Adrenal gland (tissue), 12 donors: ENCODE measurements around the gene TTLL10. TPM values are rescaled to one million over a fixed set of nuclear protein-coding genes. Genes with fewer than 3 reads are reported as not detected.

ENCODE experiments used
- DNase-seq, 7 donors: peaks; one replicate each; pipeline ENCODE4 v3.0.0-alpha.2; 2019 to 2020
- H3K27ac ChIP-seq, 5 donors: fragments of 200-600 bp; sonication (generic) in 4 of 5; 1 replicate in 3 of 5; 2 replicates in 2 of 5; pipeline versions ENCODE4 v1.5.1 to v1.8.0; 2016 to 2020; ENCODE audit warnings: mild to moderate bottlenecking in 1 of 5
- H3K27me3 ChIP-seq: fragments of 200-600 bp; 2 replicates; pipeline ENCODE4 v1.8.0; 2021
- H3K36me3 ChIP-seq, 2 donors: fragments of 200-600 bp; replicated peaks in 1 of 2; 1 replicate in 1 of 2; 2 replicates in 1 of 2; pipeline versions ENCODE4 v1.5.1 to v1.8.0; 2018 to 2022
- H3K4me1 ChIP-seq, 2 donors: fragments of 200-600 bp; replicated peaks in 1 of 2; 1 replicate in 1 of 2; 2 replicates in 1 of 2; pipeline versions ENCODE4 v1.5.1 to v1.8.0; 2018 to 2021
- H3K4me3 ChIP-seq, 4 donors: fragments of 200-600 bp; sonication (generic) in 3 of 4; one replicate each; pipeline ENCODE4 v1.5.1; 2016 to 2018
- H3K9me3 ChIP-seq, 3 donors: fragments of 200-600 bp; sonication (generic) in 1 of 3; replicated peaks in 1 of 3; 1 replicate in 2 of 3; 2 replicates in 1 of 3; pipeline versions ENCODE4 v1.5.1 to v1.8.0; 2016 to 2021
- POLR2A ChIP-seq, 2 donors: fragments of 450-650 bp; IDR thresholded peaks; one replicate each; pipeline ENCODE4 v1.6.1; 2017; ENCODE audit warnings: antibody characterized with exemption in 2 of 2, mild to moderate bottlenecking in 2 of 2, moderate library complexity in 1 of 2
- WGBS, 4 donors: extraction: QIAGEN DNeasy Blood & Tissue Kit in 2 of 4; methylation state at CpG; one replicate each; pipeline versions ENCODE4 v1.1.5 to v1.1.7; 2013 to 2017; 5-methylcytosine and 5-hydroxymethylcytosine counted together
- intact Hi-C, 2 donors: fragments of 100-400 bp; cut with DNase I; formaldehyde crosslinking; loops; one replicate each; pipeline versions ENCODE4 v1.14.1 to v1.15.0; 2022 to 2023
- polyA plus RNA-seq, 3 donors: library from polyadenylated mRNA; stranded (reverse); fragments of 200-250 nt in 2 of 3; fragments of 350-450 nt in 1 of 3; fragmentation: Illumina TruSeq in 1 of 3; extraction: RNeasy Lipid Tissue Mini Kit (QIAGEN cat#74804) in 1 of 3; gene quantifications; one replicate each; pipeline ENCODE4 v1.2.3, GENCODE V29; 2013 to 2014
- total RNA-seq, 9 donors: library from RNA; depleted of rRNA in 4 of 9; stranded (reverse); fragments of >200 nt in 4 of 9; fragments of 120-200 nt in 1 of 9; fragmentation: NEBNext Ultra II Directional in 1 of 9; extraction: Animal tissue kit (Norgen Biotek cat#: 25700) in 1 of 9; gene quantifications; one replicate each; pipeline versions ENCODE4 v1.1.0 to v1.2.4, GENCODE V29; 2013 to 2023
- TF ChIP-seq, protein P1 (sequence below), 6 experiments: fragments of 450-650 bp in 4 of 6; fragments of 200-600 bp in 2 of 6; sonication (generic) in 1 of 6; IDR thresholded peaks; 1 replicate in 5 of 6; 2 replicates in 1 of 6; pipeline versions ENCODE4 v1.5.1 to v1.8.0; 2016 to 2021; ENCODE audit warnings: antibody characterized with exemption in 6 of 6, mild to moderate bottlenecking in 2 of 6, moderate library complexity in 1 of 6
- donor health status: healthy with polysubstance abuse.
- donor health status: Bipolar disorder and iron deficiency.
- donor health status: DM: yes; HTN: yes; CAD: no.
- donor health status: DM: no; HTN: no; CAD: no.
- donor health status: DM: no; HTN: no; CAD: no.
- donor health status: DM: yes; HTN: yes; CAD: no.

TTLL10 gene
- total and polyA plus RNA-seq, 12 donors = 0.32 to 0.44 TPM; not detected in 10

- TF ChIP-seq POLR2A (IDR thresholded peaks at IDR 0.05) = no peak
- TF ChIP-seq, protein P1, sequence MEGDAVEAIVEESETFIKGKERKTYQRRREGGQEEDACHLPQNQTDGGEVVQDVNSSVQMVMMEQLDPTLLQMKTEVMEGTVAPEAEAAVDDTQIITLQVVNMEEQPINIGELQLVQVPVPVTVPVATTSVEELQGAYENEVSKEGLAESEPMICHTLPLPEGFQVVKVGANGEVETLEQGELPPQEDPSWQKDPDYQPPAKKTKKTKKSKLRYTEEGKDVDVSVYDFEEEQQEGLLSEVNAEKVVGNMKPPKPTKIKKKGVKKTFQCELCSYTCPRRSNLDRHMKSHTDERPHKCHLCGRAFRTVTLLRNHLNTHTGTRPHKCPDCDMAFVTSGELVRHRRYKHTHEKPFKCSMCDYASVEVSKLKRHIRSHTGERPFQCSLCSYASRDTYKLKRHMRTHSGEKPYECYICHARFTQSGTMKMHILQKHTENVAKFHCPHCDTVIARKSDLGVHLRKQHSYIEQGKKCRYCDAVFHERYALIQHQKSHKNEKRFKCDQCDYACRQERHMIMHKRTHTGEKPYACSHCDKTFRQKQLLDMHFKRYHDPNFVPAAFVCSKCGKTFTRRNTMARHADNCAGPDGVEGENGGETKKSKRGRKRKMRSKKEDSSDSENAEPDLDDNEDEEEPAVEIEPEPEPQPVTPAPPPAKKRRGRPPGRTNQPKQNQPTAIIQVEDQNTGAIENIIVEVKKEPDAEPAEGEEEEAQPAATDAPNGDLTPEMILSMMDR (IDR thresholded peaks at IDR 0.05) = no peak
- intact Hi-C loops = no loop called here
- Histone ChIP-seq H3K4me3 (no peak overlapping the region), H3K4me1 (no peaks in the 10 kb centered on the region), H3K9me3 (no peaks in the 10 kb centered on the region), H3K27me3 (peaks cover 11% of the 10 kb centered on the region), H3K27ac (no peak overlapping the region), H3K36me3 (no peaks in the 10 kb centered on the region)
- peak in 1 of 7 donors; percentile 5 for DNase-seq
- WGBS, 4 donors = 86 to 89% (median 87%) methylated on average over 13 to 31 of the region's 31 CpGs
These were observed 11.6 kb downstream of the TTLL10 start for GRCh38 chr1:1185101-1185765.

GRCh38 chr1:1187938-1188337, 14.3 kb downstream of the TTLL10 start:
- no peaks in the 10 kb centered on the region for H3K9me3 ChIP-seq
- intact Hi-C loops = no loop called here
- TF ChIP-seq POLR2A (IDR thresholded peaks at IDR 0.05) = no peak
- TF ChIP-seq, protein P1 (IDR thresholded peaks at IDR 0.05) = no peak
- no peak overlapping the region for H3K27ac ChIP-seq
- no peaks in the 10 kb centered on the region for H3K4me1 ChIP-seq
- H3K36me3 ChIP-seq = no peaks in the 10 kb centered on the region
- H3K4me3 ChIP-seq = no peak overlapping the region
- H3K27me3 ChIP-seq = peaks cover 7% of the 10 kb centered on the region
- DNase-seq = no peak

GRCh38 chr1:1189111-1189510, 15.4 kb downstream of the TTLL10 start:
- Histone ChIP-seq H3K27ac (no peak overlapping the region), H3K27me3 (no peaks in the 10 kb centered on the region), H3K36me3 (no peaks in the 10 kb centered on the region), H3K9me3 (peaks cover 0 to under 1% (median 0%) of the 10 kb centered on the region in 3 donors), H3K4me1 (no peaks in the 10 kb centered on the region), H3K4me3 (no peak overlapping the region)
- TF ChIP-seq, protein P1 (IDR thresholded peaks at IDR 0.05) = no peak
- no peak for TF ChIP-seq POLR2A (IDR thresholded peaks at IDR 0.05)
- 52 to 70% (median 67%) methylated on average over 5 of the region's 5 CpGs for WGBS, 4 donors
- intact Hi-C loops = no loop called here
- DNase-seq = no peak

DNA sequence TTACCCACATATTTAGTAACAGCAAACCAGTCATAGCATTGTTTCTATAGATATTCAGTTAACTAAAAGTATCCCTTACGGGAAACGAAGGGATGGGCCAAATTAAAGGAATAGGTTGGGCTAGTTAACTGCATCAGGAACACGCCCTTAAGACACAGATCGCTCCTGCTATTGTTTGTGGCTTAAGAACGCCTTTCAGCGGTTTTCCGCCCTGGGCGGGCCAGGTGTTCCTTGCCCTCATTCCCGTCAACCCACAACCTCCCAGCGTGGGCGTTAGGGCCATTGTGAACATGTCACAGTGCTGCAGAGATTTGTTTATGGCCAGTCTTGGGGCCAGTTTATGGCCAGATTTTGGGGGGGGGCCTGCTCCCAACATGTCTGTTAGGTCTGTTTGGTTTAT, 18.1 kb downstream of the TTLL10 start:
- 87 to 93% (median 89%) methylated on average over 11 of the region's 11 CpGs for WGBS, 4 donors
- TF ChIP-seq, protein P1 (IDR thresholded peaks at IDR 0.05) = no peak
- no peak for TF ChIP-seq POLR2A (IDR thresholded peaks at IDR 0.05)
- intact Hi-C loops = no loop called here

More for the DNA sequence above, 18.1 kb downstream of the TTLL10 start:
- no peak for DNase-seq
- peaks cover 0 to 8% (median 0%) of the 10 kb centered on the region in 3 donors for H3K9me3 ChIP-seq
- no peaks in the 10 kb centered on the region for H3K27me3 ChIP-seq
- H3K4me3 ChIP-seq = no peak overlapping the region
- H3K27ac ChIP-seq = no peak overlapping the region
- no peaks in the 10 kb centered on the region for H3K4me1 ChIP-seq
- no peaks in the 10 kb centered on the region for H3K36me3 ChIP-seq
